SK-N-SH treated with all-trans-retinoic acid at 6 μM for 48 hours (cell line): Measurements from ENCODE around the gene OSBPL2.

Source experiments
- ATAC-seq: fragments of 200-7000 bp; cut with Tn5 transposase; 3 replicates; pipeline ENCODE4 v1.9.1; 2020; ENCODE audit warnings: mild to moderate bottlenecking, moderate library complexity
- ARNTL ChIP-seq: fragments of 450-650 bp; formaldehyde crosslinking; IDR thresholded peaks from 2 replicates; pipeline ENCODE4 v1.5.0; 2020; ENCODE audit warnings: low read depth, mild to moderate bottlenecking, moderate library complexity, borderline replicate concordance
- BACH2 ChIP-seq: fragments of 250-450 bp; sonication (Bioruptor Pico); IDR thresholded peaks from 2 replicates; pipeline ENCODE4 v1.9.0; 2021; ENCODE audit warnings: mild to moderate bottlenecking, borderline replicate concordance
- CSDC2 ChIP-seq: fragments of 250-450 bp; sonication (Bioruptor Pico); IDR thresholded peaks from 2 replicates; pipeline ENCODE4 v1.5.0; 2020; ENCODE audit warnings: mild to moderate bottlenecking, moderate library complexity
- ESRRG ChIP-seq: fragments of 250-450 bp; sonication (Bioruptor Pico); IDR thresholded peaks from 2 replicates; pipeline ENCODE4 v1.6.1; 2021; ENCODE audit warnings: mild to moderate bottlenecking
- GLIS3 ChIP-seq: fragments of 250-450 bp; sonication (Bioruptor Pico); IDR thresholded peaks from 2 replicates; pipeline ENCODE4 v1.5.0; 2020; ENCODE audit warnings: mild to moderate bottlenecking, moderate library complexity
- ISL1 ChIP-seq: fragments of 250-450 bp; sonication (Bioruptor Pico); IDR thresholded peaks from 2 replicates; pipeline ENCODE4 v2.1.2; 2022; ENCODE audit warnings: mild to moderate bottlenecking, moderate library complexity
- OSR1 ChIP-seq: fragments of 250-450 bp; sonication (Bioruptor Pico); IDR thresholded peaks from 2 replicates; pipeline ENCODE4 v1.8.0; 2022; ENCODE audit warnings: moderate library complexity, mild to moderate bottlenecking, inconsistent platforms
- PATZ1 ChIP-seq: fragments of 250-450 bp; sonication (Bioruptor Pico); IDR thresholded peaks from 2 replicates; pipeline ENCODE4 v1.8.0; 2020; ENCODE audit warnings: mild to moderate bottlenecking, moderate library complexity, borderline replicate concordance
- PPARA ChIP-seq: fragments of 250-450 bp; sonication (Bioruptor Pico); IDR thresholded peaks from 2 replicates; pipeline ENCODE4 v1.5.0; 2020; ENCODE audit warnings: mild to moderate bottlenecking, borderline replicate concordance
- RARB ChIP-seq: fragments of 250-450 bp; sonication (Bioruptor Pico); IDR thresholded peaks from 2 replicates; pipeline ENCODE4 v1.8.0; 2021; ENCODE audit warnings: mild to moderate bottlenecking, moderate library complexity
- SNAI2 ChIP-seq: fragments of 250-450 bp; sonication (Bioruptor Pico); IDR thresholded peaks from 2 replicates; pipeline ENCODE4 v1.5.0; 2020; ENCODE audit warnings: mild to moderate bottlenecking, moderate library complexity
- TCF4 ChIP-seq: fragments of 250-450 bp; sonication (Bioruptor Pico); IDR thresholded peaks from 2 replicates; pipeline ENCODE4 v1.8.0; 2021; ENCODE audit warnings: mild to moderate bottlenecking, moderate library complexity, borderline replicate concordance
- ZC3H10 ChIP-seq: fragments of 250-450 bp; sonication (Bioruptor Pico); IDR thresholded peaks from 2 replicates; pipeline ENCODE4 v1.5.1; 2021; ENCODE audit warnings: mild to moderate bottlenecking, moderate library complexity
- ZFP3 ChIP-seq: fragments of 250-450 bp; sonication (Bioruptor Pico); IDR thresholded peaks from 2 replicates; pipeline ENCODE4 v1.5.0; 2020; ENCODE audit warnings: mild to moderate bottlenecking, moderate library complexity
- ZNF565 ChIP-seq: fragments of 450-650 bp; formaldehyde crosslinking; conservative IDR thresholded peaks from 2 replicates; pipeline ENCODE4 v1.5.0; 2020; ENCODE audit warnings: low read depth, mild to moderate bottlenecking, moderate library complexity
- ZNF70 ChIP-seq: fragments of 450-650 bp; formaldehyde crosslinking; IDR thresholded peaks from 2 replicates; pipeline ENCODE4 v1.5.0; 2020; ENCODE audit warnings: mild to moderate bottlenecking, moderate library complexity
- ZNF8 ChIP-seq: fragments of 450-650 bp; formaldehyde crosslinking; IDR thresholded peaks from 2 replicates; pipeline ENCODE4 v1.5.0; 2020; ENCODE audit warnings: mild to moderate bottlenecking, moderate library complexity
- TF ChIP-seq, protein P1 (sequence below): fragments of 250-450 bp; sonication (Bioruptor Pico); IDR thresholded peaks from 2 replicates; pipeline ENCODE4 v1.8.0; 2021; ENCODE audit warnings: low read depth, mild to moderate bottlenecking, moderate library complexity, borderline replicate concordance
- TF ChIP-seq, protein P2 (sequence below): fragments of 250-450 bp; sonication (Bioruptor Pico); IDR thresholded peaks from 2 replicates; pipeline ENCODE4 v1.5.0; 2020; ENCODE audit warnings: mild to moderate bottlenecking, moderate library complexity
- TF ChIP-seq, protein P3 (sequence below): fragments of 250-450 bp; sonication (Bioruptor Pico); IDR thresholded peaks from 2 replicates; pipeline ENCODE4 v1.5.1; 2021; ENCODE audit warnings: mild to moderate bottlenecking, moderate library complexity
- TF ChIP-seq, protein P4 (sequence below): fragments of 250-450 bp; sonication (Bioruptor Pico); IDR thresholded peaks from 2 replicates; pipeline ENCODE4 v1.5.1; 2020; ENCODE audit warnings: low read depth, mild to moderate bottlenecking, moderate library complexity

Gene OSBPL2

DNA sequence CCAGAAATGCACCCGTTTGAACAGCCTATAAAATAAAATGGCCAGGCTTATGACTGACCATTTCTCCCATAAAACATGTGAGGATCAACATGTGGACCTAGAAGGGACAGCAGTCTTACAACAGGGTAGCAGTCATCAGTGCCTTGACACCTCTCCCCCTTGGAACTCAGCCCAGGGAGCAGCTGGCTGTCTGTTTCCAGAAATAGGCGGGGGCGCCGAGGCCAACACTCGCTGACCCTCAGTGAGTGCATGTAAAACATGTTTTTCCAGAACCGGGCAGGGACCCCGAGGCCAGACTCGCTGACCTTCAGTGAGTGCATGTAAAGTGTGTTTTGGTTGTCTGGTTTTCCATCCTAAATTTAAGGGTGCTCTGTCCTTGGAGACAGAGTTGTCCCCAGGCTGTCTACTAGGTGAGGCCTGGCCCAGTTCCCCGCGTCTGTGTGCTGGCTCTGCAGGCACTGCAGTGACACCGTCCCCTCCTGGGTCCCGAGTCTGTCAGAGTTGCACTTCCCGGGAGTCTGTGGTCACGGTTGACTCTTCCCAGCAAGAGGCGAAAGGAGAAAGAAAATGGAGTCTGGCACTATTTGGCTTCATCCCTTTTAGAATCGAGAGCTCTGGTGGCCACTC is 44.7 kb downstream of the OSBPL2 start:
- no peak for ATAC-seq
- TF ChIP-seq, protein P1, sequence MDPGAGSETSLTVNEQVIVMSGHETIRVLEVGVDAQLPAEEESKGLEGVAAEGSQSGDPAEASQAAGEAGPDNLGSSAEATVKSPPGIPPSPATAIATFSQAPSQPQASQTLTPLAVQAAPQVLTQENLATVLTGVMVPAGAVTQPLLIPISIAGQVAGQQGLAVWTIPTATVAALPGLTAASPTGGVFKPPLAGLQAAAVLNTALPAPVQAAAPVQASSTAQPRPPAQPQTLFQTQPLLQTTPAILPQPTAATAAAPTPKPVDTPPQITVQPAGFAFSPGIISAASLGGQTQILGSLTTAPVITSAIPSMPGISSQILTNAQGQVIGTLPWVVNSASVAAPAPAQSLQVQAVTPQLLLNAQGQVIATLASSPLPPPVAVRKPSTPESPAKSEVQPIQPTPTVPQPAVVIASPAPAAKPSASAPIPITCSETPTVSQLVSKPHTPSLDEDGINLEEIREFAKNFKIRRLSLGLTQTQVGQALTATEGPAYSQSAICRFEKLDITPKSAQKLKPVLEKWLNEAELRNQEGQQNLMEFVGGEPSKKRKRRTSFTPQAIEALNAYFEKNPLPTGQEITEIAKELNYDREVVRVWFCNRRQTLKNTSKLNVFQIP (CRISPR knock-in tag): no peak
- no peak for TF ChIP-seq ZC3H10 (CRISPR knock-in tag)
- TF ChIP-seq OSR1: no peak
- TF ChIP-seq ZNF70: no peak
- TF ChIP-seq BACH2 (CRISPR knock-in tag): no peak
- TF ChIP-seq ZFP3 (CRISPR knock-in tag): no peak

- no peak for ATAC-seq
Measured at GRCh38 chr20:62284448-62284847, 46.1 kb downstream of the OSBPL2 start.

More at GRCh38 chr20:62284448-62284847, 46.1 kb downstream of the OSBPL2 start:
- TF ChIP-seq ZC3H10 (CRISPR knock-in tag) (no peak), SNAI2 (CRISPR knock-in tag) (no peak), PATZ1 (no peak), ESRRG (CRISPR knock-in tag) (no peak), ARNTL (no peak), ZNF8 (CRISPR knock-in tag) (no peak), OSR1 (no peak), ISL1 (CRISPR knock-in tag) (no peak), BACH2 (CRISPR knock-in tag) (no peak), PPARA (CRISPR knock-in tag) (no peak), ZNF70 (no peak), GLIS3 (CRISPR knock-in tag) (no peak), TCF4 (CRISPR knock-in tag) (no peak), ZNF565 (CRISPR knock-in tag) (no peak), RARB (CRISPR knock-in tag) (no peak), CSDC2 (no peak)
- TF ChIP-seq, protein P1 (CRISPR knock-in tag): no peak
- TF ChIP-seq, protein P2, sequence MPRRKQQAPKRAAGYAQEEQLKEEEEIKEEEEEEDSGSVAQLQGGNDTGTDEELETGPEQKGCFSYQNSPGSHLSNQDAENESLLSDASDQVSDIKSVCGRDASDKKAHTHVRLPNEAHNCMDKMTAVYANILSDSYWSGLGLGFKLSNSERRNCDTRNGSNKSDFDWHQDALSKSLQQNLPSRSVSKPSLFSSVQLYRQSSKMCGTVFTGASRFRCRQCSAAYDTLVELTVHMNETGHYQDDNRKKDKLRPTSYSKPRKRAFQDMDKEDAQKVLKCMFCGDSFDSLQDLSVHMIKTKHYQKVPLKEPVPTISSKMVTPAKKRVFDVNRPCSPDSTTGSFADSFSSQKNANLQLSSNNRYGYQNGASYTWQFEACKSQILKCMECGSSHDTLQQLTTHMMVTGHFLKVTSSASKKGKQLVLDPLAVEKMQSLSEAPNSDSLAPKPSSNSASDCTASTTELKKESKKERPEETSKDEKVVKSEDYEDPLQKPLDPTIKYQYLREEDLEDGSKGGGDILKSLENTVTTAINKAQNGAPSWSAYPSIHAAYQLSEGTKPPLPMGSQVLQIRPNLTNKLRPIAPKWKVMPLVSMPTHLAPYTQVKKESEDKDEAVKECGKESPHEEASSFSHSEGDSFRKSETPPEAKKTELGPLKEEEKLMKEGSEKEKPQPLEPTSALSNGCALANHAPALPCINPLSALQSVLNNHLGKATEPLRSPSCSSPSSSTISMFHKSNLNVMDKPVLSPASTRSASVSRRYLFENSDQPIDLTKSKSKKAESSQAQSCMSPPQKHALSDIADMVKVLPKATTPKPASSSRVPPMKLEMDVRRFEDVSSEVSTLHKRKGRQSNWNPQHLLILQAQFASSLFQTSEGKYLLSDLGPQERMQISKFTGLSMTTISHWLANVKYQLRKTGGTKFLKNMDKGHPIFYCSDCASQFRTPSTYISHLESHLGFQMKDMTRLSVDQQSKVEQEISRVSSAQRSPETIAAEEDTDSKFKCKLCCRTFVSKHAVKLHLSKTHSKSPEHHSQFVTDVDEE (CRISPR knock-in tag): no peak
- TF ChIP-seq, protein P3, sequence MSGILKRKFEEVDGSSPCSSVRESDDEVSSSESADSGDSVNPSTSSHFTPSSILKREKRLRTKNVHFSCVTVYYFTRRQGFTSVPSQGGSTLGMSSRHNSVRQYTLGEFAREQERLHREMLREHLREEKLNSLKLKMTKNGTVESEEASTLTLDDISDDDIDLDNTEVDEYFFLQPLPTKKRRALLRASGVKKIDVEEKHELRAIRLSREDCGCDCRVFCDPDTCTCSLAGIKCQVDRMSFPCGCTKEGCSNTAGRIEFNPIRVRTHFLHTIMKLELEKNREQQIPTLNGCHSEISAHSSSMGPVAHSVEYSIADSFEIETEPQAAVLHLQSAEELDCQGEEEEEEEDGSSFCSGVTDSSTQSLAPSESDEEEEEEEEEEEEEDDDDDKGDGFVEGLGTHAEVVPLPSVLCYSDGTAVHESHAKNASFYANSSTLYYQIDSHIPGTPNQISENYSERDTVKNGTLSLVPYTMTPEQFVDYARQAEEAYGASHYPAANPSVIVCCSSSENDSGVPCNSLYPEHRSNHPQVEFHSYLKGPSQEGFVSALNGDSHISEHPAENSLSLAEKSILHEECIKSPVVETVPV (CRISPR knock-in tag): no peak
- TF ChIP-seq, protein P4, sequence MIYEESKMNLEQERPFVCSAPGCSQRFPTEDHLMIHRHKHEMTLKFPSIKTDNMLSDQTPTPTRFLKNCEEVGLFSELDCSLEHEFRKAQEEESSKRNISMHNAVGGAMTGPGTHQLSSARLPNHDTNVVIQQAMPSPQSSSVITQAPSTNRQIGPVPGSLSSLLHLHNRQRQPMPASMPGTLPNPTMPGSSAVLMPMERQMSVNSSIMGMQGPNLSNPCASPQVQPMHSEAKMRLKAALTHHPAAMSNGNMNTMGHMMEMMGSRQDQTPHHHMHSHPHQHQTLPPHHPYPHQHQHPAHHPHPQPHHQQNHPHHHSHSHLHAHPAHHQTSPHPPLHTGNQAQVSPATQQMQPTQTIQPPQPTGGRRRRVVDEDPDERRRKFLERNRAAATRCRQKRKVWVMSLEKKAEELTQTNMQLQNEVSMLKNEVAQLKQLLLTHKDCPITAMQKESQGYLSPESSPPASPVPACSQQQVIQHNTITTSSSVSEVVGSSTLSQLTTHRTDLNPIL: no peak
